Breast epithelium (tissue), 4 donors: Measurements from ENCODE around the gene PIM3. TPM values are rescaled to one million over a fixed set of nuclear protein-coding genes. Genes with fewer than 3 reads are reported as not detected.

Source experiments
- DNase-seq, 2 donors: peaks; one replicate each; pipeline ENCODE4 v3.0.0-alpha.2; 2019; ENCODE audit warnings: low spot score in 2 of 2
- H3K27ac ChIP-seq, 2 donors: fragments of 200-600 bp; sonication (generic) in 1 of 2; one replicate each; pipeline ENCODE4 v1.5.1; 2016 to 2019; ENCODE audit warnings: mild to moderate bottlenecking in 1 of 2
- H3K27me3 ChIP-seq, 2 donors: fragments of 200-600 bp; sonication (generic) in 1 of 2; one replicate each; pipeline versions ENCODE4 v1.5.1 to v1.6.0; 2017 to 2019; ENCODE audit warnings: control low read depth in 1 of 2, mild to moderate bottlenecking in 1 of 2
- H3K36me3 ChIP-seq: fragments of 200-600 bp; one replicate; pipeline ENCODE4 v1.5.1; 2019
- H3K4me1 ChIP-seq, 2 donors: fragments of 200-600 bp; sonication (generic); one replicate each; pipeline ENCODE4 v1.5.1; 2016 to 2019; ENCODE audit warnings: control low read depth in 1 of 2
- H3K4me3 ChIP-seq, 3 donors: fragments of 200-600 bp; sonication (generic); 1 replicate in 2 of 3; 2 replicates in 1 of 3; pipeline ENCODE4 v1.5.1; 2016 to 2019; ENCODE audit warnings: mild to moderate bottlenecking in 3 of 3, moderate library complexity in 2 of 3
- H3K9me3 ChIP-seq, 2 donors: fragments of 200-600 bp; sonication (generic) in 1 of 2; one replicate each; pipeline ENCODE4 v1.5.1; 2016 to 2019; ENCODE audit warnings: control low read depth in 1 of 2
- CTCF ChIP-seq, 3 donors: fragments of 450-650 bp; IDR thresholded peaks; one replicate each; pipeline ENCODE4 v1.5.1; 2016 to 2017; ENCODE audit warnings: antibody characterized with exemption in 3 of 3, mild to moderate bottlenecking in 3 of 3, moderate library complexity in 3 of 3
- POLR2A ChIP-seq: fragments of 450-650 bp; IDR thresholded peaks from one replicate; pipeline ENCODE4 v1.6.1; 2016; ENCODE audit warnings: antibody characterized with exemption, mild to moderate bottlenecking, moderate library complexity
- POLR2AphosphoS5 ChIP-seq, 3 donors: sonication (generic); formaldehyde crosslinking; IDR thresholded peaks; one replicate each; pipeline ENCODE4 v1.6.1; 2017; ENCODE audit warnings: antibody characterized with exemption in 3 of 3
- intact Hi-C: fragments of 100-400 bp; cut with DNase I; formaldehyde crosslinking; loops from one replicate; pipeline ENCODE4 v1.15.1; 2023; ENCODE audit warnings: low total_unique reads
- total RNA-seq, 3 donors: library from RNA; depleted of rRNA; stranded (reverse); fragments of >200 nt; gene quantifications; one replicate each; pipeline ENCODE4 v1.1.0, GENCODE V29; 2016

The PIM3 gene
- total RNA-seq, result 10 to 100 TPM; 63.0 to 92.1 (median 87.1) TPM

GRCh38 chr22:49960159-49961004, at the start of gene PIM3:
Gene PIM3 (plus strand): TSS chr22:49960772. CDS start chr22:49960948, 176 bp downstream.
- Histone ChIP-seq H3K4me1 (peaks cover 28 to 37% of the 10 kb centered on the region in 2 donors), H3K4me3 (peak within 1 kb of the TSS; percentile 73 to 95 (median 92)), H3K27me3 (no peaks in the 10 kb centered on the region), H3K9me3 (no peaks in the 10 kb centered on the region), H3K36me3 (no peaks in the 10 kb centered on the region), H3K27ac (peak within 1 kb of the TSS; percentile 96 to 99)
- peak; percentile 95 to 96 for DNase-seq
- intact Hi-C loops, result no loop called here
- peak; percentile 82 for TF ChIP-seq POLR2A
- peak in 1 of 3 donors; percentile 22 for TF ChIP-seq CTCF (IDR thresholded peaks at IDR 0.05)
- peak; percentile 65 to 76 (median 68) for TF ChIP-seq POLR2AphosphoS5 (IDR thresholded peaks at IDR 0.05)

- Histone ChIP-seq H3K4me1 (no peaks in the 10 kb centered on the region), H3K36me3 (peaks cover 8% of the 10 kb centered on the region), H3K27me3 (no peaks in the 10 kb centered on the region), H3K9me3 (no peaks in the 10 kb centered on the region), H3K4me3 (no peak overlapping the region), H3K27ac (no peak overlapping the region)
- TF ChIP-seq POLR2AphosphoS5 (IDR thresholded peaks at IDR 0.05), result no peak
- TF ChIP-seq POLR2A, result no peak
- no peak for TF ChIP-seq CTCF (IDR thresholded peaks at IDR 0.05)
- DNase-seq, result no peak
- intact Hi-C loops, result no loop called here
Measured at GRCh38 chr22:49911881-49912625, 48.5 kb upstream of the PIM3 start.

- H3K27me3 ChIP-seq, result no peaks in the 10 kb centered on the region
- peaks cover 4% of the 10 kb centered on the region for H3K36me3 ChIP-seq
- intact Hi-C loops, result no loop called here
- H3K27ac ChIP-seq, result no peak overlapping the region
- H3K4me1 ChIP-seq, result no peaks in the 10 kb centered on the region
- no peak overlapping the region for H3K4me3 ChIP-seq
- DNase-seq, result no peak
- no peaks in the 10 kb centered on the region for H3K9me3 ChIP-seq
- TF ChIP-seq POLR2AphosphoS5 (IDR thresholded peaks at IDR 0.05), result no peak
- no peak for TF ChIP-seq POLR2A
- TF ChIP-seq CTCF (IDR thresholded peaks at IDR 0.05), result no peak
Measured at GRCh38 chr22:49913026-49913425, 47.5 kb upstream of the PIM3 start.

GRCh38 chr22:49913446-49913845, 47.1 kb upstream of the PIM3 start:
- peaks cover 4% of the 10 kb centered on the region for H3K36me3 ChIP-seq
- intact Hi-C loops, result no loop called here

More at GRCh38 chr22:49913446-49913845, 47.1 kb upstream of the PIM3 start:
- H3K4me1 ChIP-seq, result no peaks in the 10 kb centered on the region
- H3K4me3 ChIP-seq, result no peak overlapping the region
- TF ChIP-seq POLR2AphosphoS5 (IDR thresholded peaks at IDR 0.05), result no peak
- TF ChIP-seq CTCF (IDR thresholded peaks at IDR 0.05), result no peak
- no peak for DNase-seq
- H3K27ac ChIP-seq, result no peak overlapping the region
- H3K27me3 ChIP-seq, result no peaks in the 10 kb centered on the region
- no peaks in the 10 kb centered on the region for H3K9me3 ChIP-seq
